ENCODE measurements around the gene NTMT1.
A peak's percentile ranks its signal among the peaks of the same experiment; 100 is the strongest.
"Not testable (repeated sequence)": the region's sequence is repeated elsewhere in the genome, so short reads cannot be mapped to it uniquely, and the experiment has no call there.

Gene NTMT1

GRCh38 chr9:129633848-129634247 is 7.9 kb downstream of the NTMT1 start:
- DNase-seq (ENCODE audit: low read depth in 1 of 2, low spot score in 1 of 2), result no peak
- Histone ChIP-seq H3K4me3 (replicated peaks; ENCODE audit: insufficient read depth, low read length) (no peak overlapping the region), H3K27me3 (ENCODE audit: insufficient read depth, poor library complexity, severe bottlenecking) (no peaks in the 10 kb centered on the region), H3K27ac (replicated peaks) (no peak overlapping the region)
- no peak for TF ChIP-seq SPI1 (IDR thresholded peaks at IDR 0.05; ENCODE audit: borderline replicate concordance, low read depth)
- TF ChIP-seq GABPA (IDR thresholded peaks at IDR 0.05; ENCODE audit: low read depth), result no peak
- TF ChIP-seq POLR2AphosphoS5 (IDR thresholded peaks at IDR 0.05; ENCODE audit: low read depth), result no peak
- no peak for TF ChIP-seq REST (IDR thresholded peaks at IDR 0.05; ENCODE audit: insufficient replicate concordance, low read depth)
- no peak for TF ChIP-seq CTCF (IDR thresholded peaks at IDR 0.05; ENCODE audit: insufficient read depth, low read length)

DNA sequence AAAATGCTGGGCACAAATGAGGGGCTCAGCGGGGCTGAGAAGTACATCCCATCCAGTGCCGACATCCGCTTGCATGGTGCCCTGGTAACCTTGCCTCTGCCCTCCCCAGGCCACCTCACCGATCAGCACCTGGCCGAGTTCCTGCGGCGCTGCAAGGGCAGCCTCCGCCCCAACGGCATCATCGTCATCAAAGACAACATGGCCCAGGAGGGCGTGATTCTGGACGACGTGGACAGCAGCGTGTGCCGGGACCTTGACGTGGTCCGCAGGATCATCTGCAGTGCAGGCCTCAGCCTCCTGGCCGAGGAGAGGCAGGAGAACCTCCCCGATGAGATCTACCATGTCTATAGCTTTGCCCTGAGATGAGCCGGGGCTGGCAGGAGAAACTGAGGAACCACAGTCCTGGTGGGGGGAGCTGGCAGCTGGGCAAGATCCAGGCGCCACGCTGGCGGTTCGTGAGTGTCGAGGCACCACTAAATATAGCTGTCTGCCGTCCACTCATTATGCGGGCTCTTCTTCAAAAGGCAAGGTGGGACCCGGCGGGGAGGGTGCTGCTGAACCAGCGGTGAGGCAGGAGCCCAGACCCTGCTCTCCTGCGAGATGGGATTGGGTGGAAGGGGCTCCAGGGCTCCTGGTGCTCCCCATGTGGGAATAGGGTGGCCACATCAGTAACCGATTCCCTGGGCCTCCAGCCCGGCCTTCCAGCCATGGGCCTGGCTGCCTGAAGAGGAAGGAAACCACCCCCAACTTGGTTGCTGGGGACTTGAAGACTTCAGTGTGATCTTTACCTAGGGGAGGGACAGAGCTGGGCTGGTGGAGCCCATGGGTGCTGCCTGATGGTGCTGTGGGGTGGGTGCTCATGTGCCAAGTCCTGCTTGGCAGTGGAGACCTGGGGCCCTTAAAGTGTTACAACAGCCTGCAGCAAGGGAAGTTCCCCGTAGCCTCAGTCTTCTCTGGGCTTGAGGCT is 9.4 kb downstream of the NTMT1 start:
- TF ChIP-seq POLR2AphosphoS5 (IDR thresholded peaks at IDR 0.05; ENCODE audit: low read depth), result peak; percentile 21; the same call in 1 of the 2 replicates
- no peak for TF ChIP-seq CTCF (IDR thresholded peaks at IDR 0.05; ENCODE audit: insufficient read depth, low read length)
- peak overlapping the region; percentile 50 for H3K27ac ChIP-seq (replicated peaks)
- no peak overlapping the region for H3K4me3 ChIP-seq (replicated peaks; ENCODE audit: insufficient read depth, low read length)
- H3K27me3 ChIP-seq (ENCODE audit: insufficient read depth, poor library complexity, severe bottlenecking), result no peaks in the 10 kb centered on the region
- DNase-seq (ENCODE audit: low read depth in 1 of 2, low spot score in 1 of 2), result peak in 1 of 2 experiments; percentile 37

DNA sequence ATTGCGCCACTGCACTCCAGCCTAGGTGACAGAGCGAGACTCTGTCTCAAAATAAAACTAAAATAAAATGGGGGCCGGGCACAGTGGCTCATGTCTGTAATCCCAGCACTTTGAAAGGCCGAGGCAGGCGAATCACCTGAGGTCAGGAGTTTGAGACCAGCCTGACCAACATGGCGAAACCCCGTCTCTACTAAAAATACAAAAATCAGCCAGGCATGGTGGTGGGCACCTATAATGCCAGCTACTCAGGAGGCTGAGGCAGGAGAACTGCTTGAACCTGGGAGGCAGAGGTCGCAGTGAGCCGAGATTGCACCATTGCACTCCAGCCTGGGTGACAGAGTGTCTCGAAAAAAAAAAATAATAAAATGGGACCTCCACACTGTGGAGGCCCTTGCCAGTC is 10.4 kb downstream of the NTMT1 start:
- peak overlapping the region; percentile 50 for H3K27ac ChIP-seq (replicated peaks)
- H3K27me3 ChIP-seq (ENCODE audit: insufficient read depth, poor library complexity, severe bottlenecking); DNase-seq (ENCODE audit: low read depth in 1 of 2, low spot score in 1 of 2); H3K4me3 ChIP-seq (replicated peaks; ENCODE audit: insufficient read depth, low read length): not testable (repeated sequence)

GRCh38 chr9:129637102-129637501 is 11.1 kb downstream of the NTMT1 start:
- DNase-seq (ENCODE audit: low read depth in 1 of 2, low spot score in 1 of 2), result peak in 1 of 2 experiments; percentile 74
- H3K27ac ChIP-seq (replicated peaks), result peak overlapping the region; percentile 50
- no peaks in the 10 kb centered on the region for H3K27me3 ChIP-seq (ENCODE audit: insufficient read depth, poor library complexity, severe bottlenecking)
- TF ChIP-seq REST (IDR thresholded peaks at IDR 0.05; ENCODE audit: insufficient replicate concordance, low read depth) (no peak), POLR2AphosphoS5 (IDR thresholded peaks at IDR 0.05; ENCODE audit: low read depth) (peak; percentile 78)
- H3K4me3 ChIP-seq (replicated peaks; ENCODE audit: insufficient read depth, low read length), result no peak overlapping the region
